ENCODE data around the gene CCNB2.

DNA sequence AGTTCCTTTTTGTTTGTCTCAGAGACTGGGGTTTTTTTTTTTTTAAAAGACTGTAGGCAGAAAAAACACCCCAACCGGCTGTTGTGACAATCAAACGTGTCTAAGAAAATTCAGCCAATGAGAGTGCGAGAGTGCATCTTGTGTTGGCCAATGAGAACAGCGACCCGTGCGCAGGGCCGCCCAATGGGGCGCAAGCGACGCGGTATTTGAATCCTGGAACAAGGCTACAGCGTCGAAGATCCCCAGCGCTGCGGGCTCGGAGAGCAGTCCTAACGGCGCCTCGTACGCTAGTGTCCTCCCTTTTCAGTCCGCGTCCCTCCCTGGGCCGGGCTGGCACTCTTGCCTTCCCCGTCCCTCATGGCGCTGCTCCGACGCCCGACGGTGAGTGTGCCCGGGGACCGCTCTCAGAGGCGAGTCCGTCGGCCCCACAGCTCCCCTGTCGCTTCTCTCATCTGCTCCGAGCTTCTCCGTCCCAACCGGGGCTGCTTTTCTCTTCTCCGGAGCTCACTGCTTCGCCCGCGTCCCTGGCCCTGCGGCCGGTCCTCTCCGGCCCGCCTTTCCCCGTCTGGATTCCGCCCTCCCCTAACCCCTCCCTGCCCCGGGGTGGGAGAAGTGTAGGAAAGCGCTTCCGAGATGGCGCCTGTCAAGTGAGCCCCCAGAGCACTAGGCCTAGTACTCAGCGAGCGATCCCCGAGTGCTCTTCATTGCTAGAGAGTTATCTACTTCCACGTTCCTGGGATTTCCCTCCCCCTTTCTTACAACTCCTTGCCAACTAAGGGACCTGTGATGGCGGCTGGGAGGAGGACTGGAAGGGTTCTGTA lies at the start of gene CCNB2:
- TF ChIP-seq, protein P1, sequence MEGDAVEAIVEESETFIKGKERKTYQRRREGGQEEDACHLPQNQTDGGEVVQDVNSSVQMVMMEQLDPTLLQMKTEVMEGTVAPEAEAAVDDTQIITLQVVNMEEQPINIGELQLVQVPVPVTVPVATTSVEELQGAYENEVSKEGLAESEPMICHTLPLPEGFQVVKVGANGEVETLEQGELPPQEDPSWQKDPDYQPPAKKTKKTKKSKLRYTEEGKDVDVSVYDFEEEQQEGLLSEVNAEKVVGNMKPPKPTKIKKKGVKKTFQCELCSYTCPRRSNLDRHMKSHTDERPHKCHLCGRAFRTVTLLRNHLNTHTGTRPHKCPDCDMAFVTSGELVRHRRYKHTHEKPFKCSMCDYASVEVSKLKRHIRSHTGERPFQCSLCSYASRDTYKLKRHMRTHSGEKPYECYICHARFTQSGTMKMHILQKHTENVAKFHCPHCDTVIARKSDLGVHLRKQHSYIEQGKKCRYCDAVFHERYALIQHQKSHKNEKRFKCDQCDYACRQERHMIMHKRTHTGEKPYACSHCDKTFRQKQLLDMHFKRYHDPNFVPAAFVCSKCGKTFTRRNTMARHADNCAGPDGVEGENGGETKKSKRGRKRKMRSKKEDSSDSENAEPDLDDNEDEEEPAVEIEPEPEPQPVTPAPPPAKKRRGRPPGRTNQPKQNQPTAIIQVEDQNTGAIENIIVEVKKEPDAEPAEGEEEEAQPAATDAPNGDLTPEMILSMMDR (conservative IDR thresholded peaks at IDR 0.05): no peak
- no peak for TF ChIP-seq EZH2 (IDR thresholded peaks at IDR 0.05; ENCODE audit: low read depth)
